Measurements from ENCODE around the gene EFNA5. TPM values are rescaled to one million over a fixed set of nuclear protein-coding genes. Genes with fewer than 3 reads are reported as not detected.

EFNA5 gene
- polyA plus RNA-seq, 1 of the 3 experiments (the other 2 are of a cell fraction) = 0.81 TPM

- WGBS (ENCODE audit: low lambda C conversion rate) = 93% methylated on average over 6 of the region's 6 CpGs
- ChIA-PET POLR2A (no interaction called here), CTCF (interaction anchor here (0.8 to 1.4 kb wide), 5 partner anchors 12 to 227 kb away, joined by 3 to 5 read pairs (median 3); no protein-coding TSS in a partner anchor)
- H4K20me1 ChIP-seq (ENCODE audit: insufficient read depth) = no peaks in the 10 kb centered on the region
- no peak overlapping the region for H3K4me2 ChIP-seq
- H3K9me3 ChIP-seq = no peaks in the 10 kb centered on the region
- TF ChIP-seq FOSL2 (IDR thresholded peaks at IDR 0.05; ENCODE audit: borderline replicate concordance, low read depth) = no peak
- no peak for TF ChIP-seq CHD2 (IDR thresholded peaks at IDR 0.05; ENCODE audit: low read length, partially characterized antibody)
- no peak for TF ChIP-seq PBX3 (IDR thresholded peaks at IDR 0.05)
- TF ChIP-seq RCOR1 (IDR thresholded peaks at IDR 0.05; ENCODE audit: low read length) = no peak
- TF ChIP-seq GABPA (IDR thresholded peaks at IDR 0.05; ENCODE audit: low read depth) = no peak
- no peaks in the 10 kb centered on the region for H3F3A ChIP-seq (replicated peaks; ENCODE audit: insufficient read depth)
- H3K36me3 ChIP-seq (replicated peaks in 1 of 2; ENCODE audit: control insufficient read depth in 1 of 2, insufficient read depth in 2 of 2, low read length in 1 of 2) = no peaks in the 10 kb centered on the region
- H3K27ac ChIP-seq (ENCODE audit: low read depth in 2 of 2, low read length in 1 of 2) = no peak overlapping the region; a peak in 1 of 4 replicates
- no peak overlapping the region for H2AFZ ChIP-seq (ENCODE audit: low read depth)
- no peak for DNase-seq
- no peak overlapping the region for H3K9ac ChIP-seq
- H3K9me2 ChIP-seq = no peaks in the 10 kb centered on the region
- H3K27me3 ChIP-seq (ENCODE audit: insufficient read depth) = no peaks in the 10 kb centered on the region
- peaks cover 0 to 15% of the 10 kb centered on the region in 2 experiments; a peak in 2 of 4 replicates for H3K4me1 ChIP-seq (ENCODE audit: control insufficient read depth in 1 of 2, insufficient read depth in 2 of 2, low read depth in 1 of 2, low read length in 1 of 2)
- H3K4me3 ChIP-seq (ENCODE audit: low read depth in 2 of 2, low read length in 1 of 2) = no peak overlapping the region
- no peaks in the 10 kb centered on the region for H3K79me2 ChIP-seq (ENCODE audit: insufficient read depth)
Observed at GRCh38 chr5:107437986-107438510, 232.7 kb downstream of the EFNA5 start.

- Histone ChIP-seq H4K20me1 (ENCODE audit: insufficient read depth) (no peaks in the 10 kb centered on the region), H3K4me3 (ENCODE audit: low read depth in 2 of 2, low read length in 1 of 2) (no peak overlapping the region), H2AFZ (ENCODE audit: low read depth) (no peak overlapping the region), H3K36me3 (replicated peaks in 1 of 2; ENCODE audit: control insufficient read depth in 1 of 2, insufficient read depth in 2 of 2, low read length in 1 of 2) (no peaks in the 10 kb centered on the region), H3K79me2 (ENCODE audit: insufficient read depth) (no peaks in the 10 kb centered on the region), H3K4me1 (ENCODE audit: control insufficient read depth in 1 of 2, insufficient read depth in 2 of 2, low read depth in 1 of 2, low read length in 1 of 2) (peaks cover 5 to 18% of the 10 kb centered on the region in 2 experiments; a peak in 3 of 4 replicates), H3K27me3 (ENCODE audit: insufficient read depth) (no peaks in the 10 kb centered on the region), H3K4me2 (no peak overlapping the region), H3K27ac (ENCODE audit: low read depth in 2 of 2, low read length in 1 of 2) (no peak overlapping the region; a peak in 1 of 4 replicates), H3K9me3 (no peaks in the 10 kb centered on the region), H3F3A (replicated peaks; ENCODE audit: insufficient read depth) (peaks cover 5% of the 10 kb centered on the region), H3K9ac (no peak overlapping the region), H3K9me2 (no peaks in the 10 kb centered on the region)
- no peak for DNase-seq
- WGBS (ENCODE audit: low lambda C conversion rate) = 97% methylated on average over 3 of the region's 3 CpGs
- ChIA-PET POLR2A (no interaction called here), CTCF (interaction anchor here (0.8 to 1.4 kb wide), 3 partner anchors 14 to 226 kb away, joined by 3 to 5 read pairs (median 3); no protein-coding TSS in a partner anchor)
- TF ChIP-seq FOSL2 (IDR thresholded peaks at IDR 0.05; ENCODE audit: borderline replicate concordance, low read depth) (no peak), RCOR1 (IDR thresholded peaks at IDR 0.05; ENCODE audit: low read length) (no peak), EZH2phosphoT487 (IDR thresholded peaks at IDR 0.05; ENCODE audit: borderline replicate concordance, low read depth) (no peak), PBX3 (IDR thresholded peaks at IDR 0.05) (no peak), SMC3 (IDR thresholded peaks at IDR 0.05; ENCODE audit: low read depth, low read length) (no peak), CHD2 (IDR thresholded peaks at IDR 0.05; ENCODE audit: low read length, partially characterized antibody) (no peak), POLR2AphosphoS5 (IDR thresholded peaks at IDR 0.05; ENCODE audit: low read depth, low read length) (no peak), SIN3A (IDR thresholded peaks at IDR 0.05; ENCODE audit: borderline replicate concordance, low read depth, low read length) (no peak), MAX (IDR thresholded peaks at IDR 0.05; ENCODE audit: low read depth) (no peak), GATA2 (CRISPR knock-in tag; IDR thresholded peaks at IDR 0.05) (no peak), GABPA (IDR thresholded peaks at IDR 0.05; ENCODE audit: low read depth) (no peak), RAD21 (IDR thresholded peaks at IDR 0.05; ENCODE audit: low read length) (no peak), TCF12 (IDR thresholded peaks at IDR 0.05) (no peak), ELF1 (IDR thresholded peaks at IDR 0.05) (no peak), NRF1 (IDR thresholded peaks at IDR 0.05; ENCODE audit: low read depth, low read length) (no peak), MEF2A (IDR thresholded peaks at IDR 0.05; ENCODE audit: borderline replicate concordance, low read depth) (no peak), ZBTB33 (IDR thresholded peaks at IDR 0.05; ENCODE audit: borderline replicate concordance, low read depth) (no peak), TEAD4 (IDR thresholded peaks at IDR 0.05; ENCODE audit: borderline replicate concordance, insufficient read depth) (no peak), NFIC (IDR thresholded peaks at IDR 0.05; ENCODE audit: borderline replicate concordance) (no peak)
- TF ChIP-seq, protein P1, sequence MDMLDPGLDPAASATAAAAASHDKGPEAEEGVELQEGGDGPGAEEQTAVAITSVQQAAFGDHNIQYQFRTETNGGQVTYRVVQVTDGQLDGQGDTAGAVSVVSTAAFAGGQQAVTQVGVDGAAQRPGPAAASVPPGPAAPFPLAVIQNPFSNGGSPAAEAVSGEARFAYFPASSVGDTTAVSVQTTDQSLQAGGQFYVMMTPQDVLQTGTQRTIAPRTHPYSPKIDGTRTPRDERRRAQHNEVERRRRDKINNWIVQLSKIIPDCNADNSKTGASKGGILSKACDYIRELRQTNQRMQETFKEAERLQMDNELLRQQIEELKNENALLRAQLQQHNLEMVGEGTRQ (IDR thresholded peaks at IDR 0.05; ENCODE audit: borderline replicate concordance, low read depth, low read length) = no peak
Observed at GRCh38 chr5:107437154-107437553, 233.6 kb downstream of the EFNA5 start.

Measured in SK-N-SH (cell line).